Endothelial cell of umbilical vein (primary cell): Measurements from ENCODE around the gene ADCYAP1. TPM values are rescaled to one million over a fixed set of nuclear protein-coding genes. Genes with fewer than 3 reads are reported as not detected.

ENCODE experiments used
- BruUV-seq: library from RNA; stranded (reverse); fragments of 400-500 nt; replicated peaks from 2 replicates; lab custom pipeline; 2021; lab: Mats Ljungman, UMichigan
- CTCF ChIA-PET: fragments of 300-600, 350-600 bp; sonication (Branson Sonifier 250); formaldehyde crosslinking; loops from one replicate; lab custom pipeline; 2021; ENCODE audit warnings: antibody characterized with exemption, inconsistent platforms; lab: Charles Lee
- POLR2A ChIA-PET: fragments of 300-600, 350-600 bp; sonication (Branson Sonifier 250); formaldehyde crosslinking; loops from one replicate; lab custom pipeline; 2021; ENCODE audit warnings: antibody characterized with exemption, inconsistent platforms; lab: Charles Lee
- DNase-seq: peaks from one replicate; pipeline ENCODE4 v3.0.0-alpha.2; 2011; ENCODE audit warnings: low read depth, low spot score
- FAIRE-seq: peaks from 2 replicates; lab custom pipeline; 2011; peaks lifted over from hg19 to GRCh38; lab: Jason Lieb, UNC
- H2AFZ ChIP-seq: 2 replicates; pipeline ENCODE4 v1.6.0; 2012; ENCODE audit warnings: low read depth, low read length, control low read depth, inconsistent platforms
- H3K27ac ChIP-seq: 2 replicates; pipeline ENCODE4 v1.5.1; 2011; ENCODE audit warnings: low read depth, mild to moderate bottlenecking, control low read depth, low read length, moderate library complexity; ENCODE audit not compliant: insufficient read depth
- H3K27me3 ChIP-seq, 2 experiments: 2 replicates each; pipeline versions ENCODE4 v1.6.0 to v1.6.1; 2011; ENCODE audit warnings: low read length in 2 of 2, mixed read lengths in 1 of 2; ENCODE audit not compliant: control insufficient read depth in 2 of 2, insufficient read depth in 2 of 2
- H3K36me3 ChIP-seq, 2 experiments: 2 replicates in 1 of 2; 3 replicates in 1 of 2; pipeline ENCODE4 v1.5.1; 2011; ENCODE audit warnings: low read length in 2 of 2, mild to moderate bottlenecking in 1 of 2, moderate library complexity in 1 of 2; ENCODE audit not compliant: control insufficient read depth in 2 of 2, insufficient read depth in 2 of 2; ENCODE audit errors: extremely low read depth in 1 of 2
- H3K4me1 ChIP-seq: 3 replicates; pipeline ENCODE4 v1.5.1; 2011; ENCODE audit warnings: mild to moderate bottlenecking, low read length; ENCODE audit not compliant: control insufficient read depth, insufficient read depth; ENCODE audit errors: extremely low read depth
- H3K4me2 ChIP-seq: 2 replicates; pipeline ENCODE4 v1.6.1; 2011; ENCODE audit warnings: low read length, control low read depth, mixed read lengths; ENCODE audit not compliant: insufficient read depth
- H3K4me3 ChIP-seq, 3 experiments: fragments of 200-600 bp in 1 of 3; sonication (generic), shearing (Covaris generic) in 1 of 3; replicated peaks in 1 of 3; 2 replicates each; pipeline ENCODE4 v1.5.1; 2011 to 2016; ENCODE audit warnings: control low read depth in 3 of 3, low read length in 3 of 3, mild to moderate bottlenecking in 2 of 3, inconsistent platforms in 1 of 3, low read depth in 1 of 3, moderate library complexity in 1 of 3; ENCODE audit not compliant: insufficient read depth in 1 of 3
- H3K79me2 ChIP-seq: 2 replicates; pipeline ENCODE4 v1.6.0; 2012; ENCODE audit warnings: low read length, inconsistent platforms; ENCODE audit not compliant: control insufficient read depth, insufficient read depth
- H3K9ac ChIP-seq: replicated peaks from 2 replicates; pipeline ENCODE3; 2011; ENCODE audit warnings: low read length, control low read depth; ENCODE audit not compliant: insufficient read depth; ENCODE audit errors: extremely low read depth
- H3K9me1 ChIP-seq: replicated peaks from 3 replicates; pipeline ENCODE4 v1.6.0; 2011; ENCODE audit warnings: mild to moderate bottlenecking, low read length; ENCODE audit not compliant: control insufficient read depth, insufficient read depth; ENCODE audit errors: extremely low read depth
- H3K9me3 ChIP-seq: replicated peaks from 2 replicates; pipeline ENCODE4 v1.5.1; 2012; ENCODE audit warnings: low read length, inconsistent platforms; ENCODE audit not compliant: control insufficient read depth, insufficient read depth
- H4K20me1 ChIP-seq: replicated peaks from 2 replicates; pipeline ENCODE3; 2011; ENCODE audit warnings: mild to moderate bottlenecking, low read length; ENCODE audit not compliant: control insufficient read depth, insufficient read depth; ENCODE audit errors: extremely low read depth
- EZH2 ChIP-seq: IDR thresholded peaks from 2 replicates; pipeline ENCODE4 v1.6.1; 2012; ENCODE audit warnings: borderline replicate concordance, low read depth, mild to moderate bottlenecking, moderate library complexity, low read length, inconsistent platforms; ENCODE audit not compliant: severe bottlenecking
- FOS ChIP-seq: IDR thresholded peaks from 2 replicates; pipeline ENCODE4 v1.6.1; 2011; ENCODE audit warnings: mild to moderate bottlenecking, low read length, moderate library complexity, borderline replicate concordance; ENCODE audit not compliant: insufficient read depth
- GATA2 ChIP-seq: IDR thresholded peaks from 2 replicates; pipeline ENCODE4 v1.7.0; 2011; ENCODE audit warnings: low read depth, mild to moderate bottlenecking, moderate library complexity, mixed read lengths, low read length; ENCODE audit not compliant: insufficient read length, insufficient read depth
- JUN ChIP-seq: IDR thresholded peaks from 2 replicates; pipeline ENCODE4 v1.6.1; 2011; ENCODE audit warnings: borderline replicate concordance, low read depth; ENCODE audit not compliant: insufficient read length, insufficient read depth
- MYC ChIP-seq: IDR thresholded peaks from one replicate; pipeline ENCODE4 v1.6.1; 2011; ENCODE audit warnings: mild to moderate bottlenecking, low read depth, low read length
- POLR2A ChIP-seq: IDR thresholded peaks from 2 replicates; pipeline ENCODE4 v1.6.1; 2012; ENCODE audit warnings: low read depth, mild to moderate bottlenecking, control low read depth, low read length
- POLR2AphosphoS5 ChIP-seq: IDR thresholded peaks from 2 replicates; pipeline ENCODE4 v1.6.1; 2012; ENCODE audit warnings: low read depth, mild to moderate bottlenecking, control low read depth, low read length, moderate library complexity; ENCODE audit not compliant: insufficient read depth
- dilution Hi-C: fragments of 300-500 bp; cut with MboI; formaldehyde crosslinking; loops from one replicate; pipeline ENCODE4 v1.15.0; 2019; ENCODE audit warnings: low sequenced_read_pairs; ENCODE audit not compliant: extremely low pct_ligation_motif_present
- intact Hi-C: fragments of 100-400 bp; cut with micrococcal nuclease; formaldehyde crosslinking; loops from one replicate; pipeline ENCODE4 v1.10.0; 2022
- polyA plus RNA-seq, 4 experiments: library from polyadenylated mRNA; depleted of rRNA in 3 of 4; stranded (reverse) in 3 of 4; unstranded in 1 of 4; fragments of >200 nt; gene quantifications; 2 replicates each; pipeline versions ENCODE4 v1.2.1 to v1.2.3, GENCODE V29; 2011 to 2012; ENCODE audit warnings: missing spikeins in 1 of 4
- total RNA-seq: library from RNA; stranded (reverse); gene quantifications from 2 replicates; pipeline ENCODE4 v1.2.3, GENCODE V29; 2021
- TF ChIP-seq, protein P1 (sequence below), 2 donors: IDR thresholded peaks; 1 replicate in 1 of 2; 2 replicates in 1 of 2; pipeline ENCODE4 v1.5.1; 2011; ENCODE audit warnings: low read length in 2 of 2, mild to moderate bottlenecking in 2 of 2, moderate library complexity in 2 of 2, control low read depth in 1 of 2, inconsistent platforms in 1 of 2, low read depth in 1 of 2; ENCODE audit not compliant: insufficient read depth in 1 of 2; ENCODE audit errors: extremely low read depth in 1 of 2
- TF ChIP-seq, protein P2 (sequence below): IDR thresholded peaks from 2 replicates; pipeline ENCODE4 v1.6.1; 2011; ENCODE audit not compliant: insufficient read depth, insufficient read length

Gene ADCYAP1
- total and polyA plus RNA-seq, 2 donors (not counting 3 experiments of a cell fraction or from before 2014, with no cell fraction given), result not detected

DNA sequence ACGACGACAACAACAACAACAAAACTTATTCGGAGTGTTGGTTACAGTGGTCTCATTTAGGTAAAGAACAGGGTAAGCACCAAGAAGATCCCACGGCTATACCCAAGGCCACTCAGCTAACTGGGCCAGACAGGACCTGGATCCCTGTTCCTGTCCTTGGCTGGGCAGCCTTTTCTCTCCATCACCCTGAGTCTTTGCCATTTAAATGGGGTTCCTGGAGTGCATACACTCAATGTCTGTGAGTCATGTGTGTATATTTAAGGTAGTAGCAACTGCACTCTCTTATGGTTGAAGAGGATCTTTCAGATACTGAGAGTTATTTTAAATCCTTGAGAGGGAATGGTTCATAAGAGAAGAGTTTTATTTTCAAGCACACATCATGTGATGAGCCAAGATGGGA, 35.3 kb downstream of the ADCYAP1 start:
- BruUV-seq, result no TSS peak

More for the DNA sequence above, 35.3 kb downstream of the ADCYAP1 start:
- no peaks in the 10 kb centered on the region for H4K20me1 ChIP-seq
- no peaks in the 10 kb centered on the region for H3K9me1 ChIP-seq
- H3K27ac ChIP-seq, result no peak overlapping the region
- CTCF ChIA-PET, result no interaction called here
- H3K79me2 ChIP-seq, result no peaks in the 10 kb centered on the region
- no peak overlapping the region for H3K4me3 ChIP-seq
- H2AFZ ChIP-seq, result no peak overlapping the region
- FAIRE-seq (no peak), DNase-seq (no peak)
- H3K4me1 ChIP-seq, result no peaks in the 10 kb centered on the region
- no peak overlapping the region for H3K4me2 ChIP-seq
- POLR2A ChIA-PET, result no interaction called here
- intact Hi-C loops (no loop called here), dilution Hi-C loops (no loop called here)
- no peaks in the 10 kb centered on the region for H3K36me3 ChIP-seq
- no peaks in the 10 kb centered on the region for H3K9me3 ChIP-seq
- H3K27me3 ChIP-seq, result peaks cover 0 to 2% of the 10 kb centered on the region in 2 experiments
- TF ChIP-seq JUN (no peak), POLR2A (no peak), EZH2 (no peak), POLR2AphosphoS5 (no peak), FOS (no peak), MYC (no peak), GATA2 (no peak)
- TF ChIP-seq, protein P1, sequence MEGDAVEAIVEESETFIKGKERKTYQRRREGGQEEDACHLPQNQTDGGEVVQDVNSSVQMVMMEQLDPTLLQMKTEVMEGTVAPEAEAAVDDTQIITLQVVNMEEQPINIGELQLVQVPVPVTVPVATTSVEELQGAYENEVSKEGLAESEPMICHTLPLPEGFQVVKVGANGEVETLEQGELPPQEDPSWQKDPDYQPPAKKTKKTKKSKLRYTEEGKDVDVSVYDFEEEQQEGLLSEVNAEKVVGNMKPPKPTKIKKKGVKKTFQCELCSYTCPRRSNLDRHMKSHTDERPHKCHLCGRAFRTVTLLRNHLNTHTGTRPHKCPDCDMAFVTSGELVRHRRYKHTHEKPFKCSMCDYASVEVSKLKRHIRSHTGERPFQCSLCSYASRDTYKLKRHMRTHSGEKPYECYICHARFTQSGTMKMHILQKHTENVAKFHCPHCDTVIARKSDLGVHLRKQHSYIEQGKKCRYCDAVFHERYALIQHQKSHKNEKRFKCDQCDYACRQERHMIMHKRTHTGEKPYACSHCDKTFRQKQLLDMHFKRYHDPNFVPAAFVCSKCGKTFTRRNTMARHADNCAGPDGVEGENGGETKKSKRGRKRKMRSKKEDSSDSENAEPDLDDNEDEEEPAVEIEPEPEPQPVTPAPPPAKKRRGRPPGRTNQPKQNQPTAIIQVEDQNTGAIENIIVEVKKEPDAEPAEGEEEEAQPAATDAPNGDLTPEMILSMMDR (IDR thresholded peaks at IDR 0.05; ENCODE audit: extremely low read depth in 1 of 2, insufficient read depth in 1 of 2, low read depth in 1 of 2, low read length in 2 of 2), result no peak
- TF ChIP-seq, protein P2, sequence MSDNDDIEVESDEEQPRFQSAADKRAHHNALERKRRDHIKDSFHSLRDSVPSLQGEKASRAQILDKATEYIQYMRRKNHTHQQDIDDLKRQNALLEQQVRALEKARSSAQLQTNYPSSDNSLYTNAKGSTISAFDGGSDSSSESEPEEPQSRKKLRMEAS, result no peak
- no peak overlapping the region for H3K9ac ChIP-seq
